Keratinocyte (primary cell): ENCODE results near the gene VOPP1.

Experiments
- EZH2 ChIP-seq: IDR thresholded peaks from one replicate; pipeline ENCODE4 v1.6.1; 2012; ENCODE audit warnings: inconsistent platforms, mild to moderate bottlenecking, low read length, moderate library complexity
- TF ChIP-seq, protein P1 (sequence below), 3 experiments: IDR thresholded peaks in 1 of 3; conservative IDR thresholded peaks in 1 of 3; optimal IDR thresholded peaks in 1 of 3; 2 replicates in 2 of 3; 3 replicates in 1 of 3; pipeline versions ENCODE3 to v1.5.1; 2011; ENCODE audit warnings: low read length in 3 of 3, mild to moderate bottlenecking in 3 of 3, moderate library complexity in 2 of 3, control low read depth in 1 of 3, inconsistent platforms in 1 of 3; ENCODE audit not compliant: insufficient read depth in 2 of 3; ENCODE audit errors: extremely low read depth in 1 of 3

DNA sequence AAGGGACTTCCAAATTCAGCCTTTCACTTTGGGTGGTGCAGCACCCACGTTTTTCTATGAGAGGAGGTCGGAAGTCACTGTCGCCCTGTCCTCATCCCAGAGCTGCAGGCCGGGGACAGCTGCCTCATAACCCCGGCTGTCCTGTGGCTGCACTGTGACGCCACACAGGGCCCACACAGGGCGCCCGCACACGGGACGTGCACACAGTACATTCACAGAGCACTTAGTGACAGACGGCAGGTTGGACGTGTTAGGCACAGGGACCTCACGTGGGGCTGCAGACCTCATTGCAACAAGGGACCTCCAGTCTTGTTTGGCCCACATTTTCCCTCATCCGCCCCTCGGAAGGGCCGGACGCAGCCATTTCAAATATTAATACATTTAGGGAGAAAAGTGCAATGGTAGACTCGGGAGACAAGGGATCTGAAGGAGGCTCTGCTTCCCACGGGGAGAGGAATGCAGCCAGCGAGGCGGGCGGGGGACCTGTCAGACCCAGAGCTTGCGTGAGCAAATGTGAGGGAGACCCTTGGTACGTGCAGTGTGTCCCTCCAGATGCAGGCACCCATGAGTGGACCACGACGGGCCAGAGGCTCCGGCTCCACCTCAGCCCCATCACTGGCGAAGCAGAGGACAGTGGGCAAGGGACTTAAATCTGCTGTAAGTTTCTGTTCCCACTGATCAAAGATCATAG lies 86.7 kb downstream of the VOPP1 start:
- TF ChIP-seq, protein P1, sequence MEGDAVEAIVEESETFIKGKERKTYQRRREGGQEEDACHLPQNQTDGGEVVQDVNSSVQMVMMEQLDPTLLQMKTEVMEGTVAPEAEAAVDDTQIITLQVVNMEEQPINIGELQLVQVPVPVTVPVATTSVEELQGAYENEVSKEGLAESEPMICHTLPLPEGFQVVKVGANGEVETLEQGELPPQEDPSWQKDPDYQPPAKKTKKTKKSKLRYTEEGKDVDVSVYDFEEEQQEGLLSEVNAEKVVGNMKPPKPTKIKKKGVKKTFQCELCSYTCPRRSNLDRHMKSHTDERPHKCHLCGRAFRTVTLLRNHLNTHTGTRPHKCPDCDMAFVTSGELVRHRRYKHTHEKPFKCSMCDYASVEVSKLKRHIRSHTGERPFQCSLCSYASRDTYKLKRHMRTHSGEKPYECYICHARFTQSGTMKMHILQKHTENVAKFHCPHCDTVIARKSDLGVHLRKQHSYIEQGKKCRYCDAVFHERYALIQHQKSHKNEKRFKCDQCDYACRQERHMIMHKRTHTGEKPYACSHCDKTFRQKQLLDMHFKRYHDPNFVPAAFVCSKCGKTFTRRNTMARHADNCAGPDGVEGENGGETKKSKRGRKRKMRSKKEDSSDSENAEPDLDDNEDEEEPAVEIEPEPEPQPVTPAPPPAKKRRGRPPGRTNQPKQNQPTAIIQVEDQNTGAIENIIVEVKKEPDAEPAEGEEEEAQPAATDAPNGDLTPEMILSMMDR (optimal IDR thresholded peaks at IDR 0.05 in 1 of 3, IDR thresholded peaks at IDR 0.05 in 1 of 3, conservative IDR thresholded peaks at IDR 0.05 in 1 of 3; ENCODE audit: extremely low read depth in 1 of 3, insufficient read depth in 2 of 3, low read length in 3 of 3): no peak
- no peak for TF ChIP-seq EZH2
